ENCODE measurements around the gene IMP3. TPM values are rescaled to one million over a fixed set of nuclear protein-coding genes. Genes with fewer than 3 reads are reported as not detected.
"Not testable (repeated sequence)": the region's sequence is repeated elsewhere in the genome, so short reads cannot be mapped to it uniquely, and the experiment has no call there.

Gene IMP3
- total RNA-seq, 4 donors from 2014 or later = 37.2 to 131 (median 108) TPM

DNA sequence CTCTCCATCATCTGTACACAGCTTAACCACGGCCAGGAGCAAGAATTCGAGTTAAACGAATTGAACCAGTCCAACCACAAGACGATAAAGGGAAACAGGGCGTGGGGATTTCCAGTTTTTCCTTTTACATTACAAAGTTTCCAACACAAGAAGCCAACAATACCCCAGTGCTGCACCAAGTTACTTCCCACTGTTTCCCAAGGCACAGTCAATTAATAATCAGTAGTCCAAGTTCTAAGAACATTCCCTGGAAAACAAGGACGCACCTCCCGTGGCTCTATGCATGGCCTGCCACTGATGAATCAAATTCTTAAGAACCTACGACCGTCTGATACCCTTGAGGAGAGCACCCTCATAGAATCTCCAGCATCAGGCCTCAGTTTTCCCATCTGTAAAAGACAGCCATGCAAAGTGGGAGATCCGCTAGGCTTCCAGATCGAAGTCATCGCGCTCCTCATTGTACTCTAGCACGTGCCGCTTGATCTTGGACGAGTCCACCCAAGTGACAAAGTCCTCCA is 774 bp downstream of the IMP3 start:
- Histone ChIP-seq H3K27me3 (no peaks in the 10 kb centered on the region), H3K36me3 (no peaks in the 10 kb centered on the region), H3K4me1 (peaks cover 18 to 40% (median 33%) of the 10 kb centered on the region in 4 donors), H3K9me3 (no peaks in the 10 kb centered on the region), H3K4me3 (peak overlapping the region; percentile 56 to 90 (median 78)), H3K27ac (peak overlapping the region; percentile 94 to 99 (median 96))
- TF ChIP-seq POLR2A (IDR thresholded peaks at IDR 0.05) (no peak), EP300 (IDR thresholded peaks at IDR 0.05; ENCODE audit: low read depth) (no peak), POLR2AphosphoS5 (IDR thresholded peaks at IDR 0.05) (no peak)
- TF ChIP-seq, protein P1, sequence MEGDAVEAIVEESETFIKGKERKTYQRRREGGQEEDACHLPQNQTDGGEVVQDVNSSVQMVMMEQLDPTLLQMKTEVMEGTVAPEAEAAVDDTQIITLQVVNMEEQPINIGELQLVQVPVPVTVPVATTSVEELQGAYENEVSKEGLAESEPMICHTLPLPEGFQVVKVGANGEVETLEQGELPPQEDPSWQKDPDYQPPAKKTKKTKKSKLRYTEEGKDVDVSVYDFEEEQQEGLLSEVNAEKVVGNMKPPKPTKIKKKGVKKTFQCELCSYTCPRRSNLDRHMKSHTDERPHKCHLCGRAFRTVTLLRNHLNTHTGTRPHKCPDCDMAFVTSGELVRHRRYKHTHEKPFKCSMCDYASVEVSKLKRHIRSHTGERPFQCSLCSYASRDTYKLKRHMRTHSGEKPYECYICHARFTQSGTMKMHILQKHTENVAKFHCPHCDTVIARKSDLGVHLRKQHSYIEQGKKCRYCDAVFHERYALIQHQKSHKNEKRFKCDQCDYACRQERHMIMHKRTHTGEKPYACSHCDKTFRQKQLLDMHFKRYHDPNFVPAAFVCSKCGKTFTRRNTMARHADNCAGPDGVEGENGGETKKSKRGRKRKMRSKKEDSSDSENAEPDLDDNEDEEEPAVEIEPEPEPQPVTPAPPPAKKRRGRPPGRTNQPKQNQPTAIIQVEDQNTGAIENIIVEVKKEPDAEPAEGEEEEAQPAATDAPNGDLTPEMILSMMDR (IDR thresholded peaks at IDR 0.05) = no peak
- WGBS, 2 donors (ENCODE audit: low coverage in 1 of 2) = 0 to 7% methylated on average over 5 to 16 of the region's 16 CpGs
- DNase-seq = no peak
- in situ Hi-C loops (cut with MboI; ENCODE audit: low pct_ligation_motif_present in 1 of 4, low pct_unique_long_range_greater_than_20kb in 1 of 4, low sequenced_read_pairs in 3 of 4) (loop anchor here (5.0 to 25.0 kb wide), 2 partner anchors 33 to 277 kb away; partner anchors contain the start of gene MAN2C1 (in 3 of the 4)), intact Hi-C loops (cut with DNase I; ENCODE audit: low total_unique reads) (loop anchor here (5.0 kb wide), 1 partner anchor 43 kb away; no protein-coding TSS in a partner anchor)

DNA sequence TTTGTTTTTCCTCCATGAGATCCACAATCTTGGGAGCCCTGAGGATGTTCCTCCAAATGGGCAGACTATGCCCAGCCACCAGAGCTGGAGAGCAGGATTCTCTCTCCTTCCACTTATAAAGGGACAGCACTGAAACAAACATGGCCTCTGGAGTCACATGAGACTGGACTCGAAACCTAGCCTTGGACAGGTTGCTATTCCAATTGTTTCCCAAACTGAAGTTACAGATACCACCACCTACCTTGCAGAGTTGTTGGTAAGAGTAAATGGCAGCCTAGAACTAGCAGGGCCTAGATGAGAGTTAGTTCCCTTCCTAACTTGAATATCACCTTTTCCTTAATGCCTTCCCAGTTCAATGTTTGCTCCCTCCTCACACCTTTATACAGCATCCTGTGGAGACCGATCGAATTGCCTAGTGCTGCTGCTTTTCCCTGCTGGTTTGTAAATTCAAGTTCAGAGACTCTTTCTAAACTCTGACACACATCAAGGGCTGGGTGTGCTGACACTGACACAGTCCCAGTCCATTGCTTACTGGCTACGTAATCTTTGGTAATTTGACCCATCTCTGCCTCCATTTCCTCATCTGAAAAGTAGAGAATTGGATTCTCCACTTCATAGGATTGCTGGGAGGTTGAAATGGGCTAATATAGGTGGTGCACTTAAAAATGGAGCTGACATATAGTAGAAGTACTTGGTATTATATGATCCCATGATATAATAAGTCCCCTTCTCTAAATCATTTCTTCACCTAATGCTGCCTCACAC is 2.6 kb downstream of the IMP3 start:
- WGBS, 2 donors (ENCODE audit: low coverage in 1 of 2) = 62 to 90% methylated on average over 2 to 4 of the region's 4 CpGs
- in situ Hi-C loops (cut with MboI; ENCODE audit: low pct_ligation_motif_present in 1 of 4, low pct_unique_long_range_greater_than_20kb in 1 of 4, low sequenced_read_pairs in 3 of 4) (loop anchor here (5.0 to 25.0 kb wide), 2 partner anchors 35 to 275 kb away; partner anchors contain the start of gene MAN2C1 (in 3 of the 4)), intact Hi-C loops (cut with DNase I; ENCODE audit: low total_unique reads) (loop anchor here (5.0 kb wide), 1 partner anchor 45 kb away; no protein-coding TSS in a partner anchor)
- Histone ChIP-seq H3K9me3 (no peaks in the 10 kb centered on the region), H3K4me1 (peaks cover 18 to 40% (median 33%) of the 10 kb centered on the region in 4 donors), H3K4me3 (peak overlapping the region in 1 of 4 donors; percentile 74), H3K27ac (peak overlapping the region; percentile 94 to 99 (median 96)), H3K27me3 (no peaks in the 10 kb centered on the region), H3K36me3 (no peaks in the 10 kb centered on the region)
- DNase-seq = no peak
- TF ChIP-seq POLR2A (IDR thresholded peaks at IDR 0.05) (no peak), POLR2AphosphoS5 (IDR thresholded peaks at IDR 0.05) (no peak), EP300 (IDR thresholded peaks at IDR 0.05; ENCODE audit: low read depth) (no peak)
- TF ChIP-seq, protein P1 (IDR thresholded peaks at IDR 0.05) = no peak

DNA sequence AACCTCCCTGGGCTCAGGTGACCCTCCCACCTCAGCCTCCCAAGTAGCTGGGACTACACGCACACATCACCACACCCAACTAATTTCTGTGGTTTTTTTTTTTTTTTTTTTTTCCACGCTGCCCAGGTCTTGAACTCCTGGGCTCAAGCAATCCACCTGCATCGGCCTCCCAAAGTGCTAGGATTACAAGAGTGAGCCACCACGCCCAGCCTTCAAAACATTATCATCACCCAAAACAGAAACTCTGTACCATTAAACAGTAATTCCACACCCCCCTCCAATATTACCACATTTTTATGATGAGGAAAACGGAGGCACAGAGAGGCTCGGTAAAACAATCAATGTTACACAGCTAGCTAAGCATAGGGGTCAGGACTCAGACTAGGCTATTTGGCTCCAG is 4.0 kb downstream of the IMP3 start:
- no peak for DNase-seq
- Histone ChIP-seq H3K4me1 (peaks cover 18 to 37% (median 30%) of the 10 kb centered on the region in 4 donors), H3K27ac (no peak overlapping the region), H3K36me3 (no peaks in the 10 kb centered on the region), H3K27me3 (no peaks in the 10 kb centered on the region), H3K4me3 (no peak overlapping the region), H3K9me3 (no peaks in the 10 kb centered on the region)
- in situ Hi-C loops (cut with MboI; ENCODE audit: low pct_ligation_motif_present in 1 of 4, low pct_unique_long_range_greater_than_20kb in 1 of 4, low sequenced_read_pairs in 3 of 4) (loop anchor here (5.0 to 25.0 kb wide), 2 partner anchors 36 to 274 kb away; partner anchors contain the start of gene MAN2C1 (in 3 of the 4)), intact Hi-C loops (cut with DNase I; ENCODE audit: low total_unique reads) (loop anchor here (5.0 kb wide), 1 partner anchor 46 kb away; no protein-coding TSS in a partner anchor)
- 60 to 77% methylated on average over 4 to 6 of the region's 6 CpGs for WGBS, 2 donors (ENCODE audit: low coverage in 1 of 2)
- TF ChIP-seq POLR2AphosphoS5 (IDR thresholded peaks at IDR 0.05) (no peak), POLR2A (IDR thresholded peaks at IDR 0.05) (no peak), EP300 (IDR thresholded peaks at IDR 0.05; ENCODE audit: low read depth) (no peak)
- TF ChIP-seq, protein P1 (IDR thresholded peaks at IDR 0.05) = no peak

DNA sequence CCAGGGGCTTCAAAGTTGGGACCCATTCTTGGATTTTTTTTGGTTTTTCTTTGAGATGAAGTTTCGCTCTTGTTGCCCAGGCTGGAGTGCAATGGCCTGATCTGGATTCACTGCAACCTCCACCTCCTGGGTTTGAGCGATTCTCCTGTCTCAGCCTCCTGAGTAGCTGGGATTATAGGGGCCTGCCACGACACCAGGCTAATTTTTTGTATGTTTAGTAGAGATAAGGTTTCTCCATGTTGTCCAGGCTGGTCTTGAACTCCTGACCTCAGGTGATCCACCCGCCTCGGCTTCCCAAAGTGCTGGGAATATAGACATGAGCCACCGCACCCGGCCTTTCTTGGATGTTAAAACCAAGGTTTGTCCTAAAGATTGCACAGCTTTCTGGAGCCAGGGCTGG is 6.1 kb downstream of the IMP3 start:
- in situ Hi-C loops (cut with MboI; ENCODE audit: low pct_ligation_motif_present in 1 of 4, low pct_unique_long_range_greater_than_20kb in 1 of 4, low sequenced_read_pairs in 3 of 4) = loop anchor here in 3 of 4 donors (25.0 kb wide), 1 partner anchor 272 kb away; the partner anchor contains the start of gene MAN2C1 (in 3 of the 3)
- H3K4me1 ChIP-seq = peaks cover 15 to 26% (median 20%) of the 10 kb centered on the region in 4 donors
- H3K9me3 ChIP-seq; intact Hi-C loops (cut with DNase I; ENCODE audit: low total_unique reads); H3K27ac ChIP-seq; H3K4me3 ChIP-seq; H3K27me3 ChIP-seq; DNase-seq; H3K36me3 ChIP-seq: not testable (repeated sequence)
- 76 to 95% methylated on average over 3 to 7 of the region's 7 CpGs for WGBS, 2 donors (ENCODE audit: low coverage in 1 of 2)

Measured in transverse colon (tissue), 4 donors.